Ammon's horn (tissue), 1 donor: ENCODE data around the gene SLC39A5.
"Not testable (repeated sequence)": the region's sequence is repeated elsewhere in the genome, so short reads cannot be mapped to it uniquely, and the experiment has no call there.

ENCODE experiments used
- DNase-seq: peaks from one replicate; pipeline ENCODE4 v3.0.0-alpha.2; 2016; ENCODE audit warnings: low spot score

Gene SLC39A5

GRCh38 chr12:56247923-56248322, 18.1 kb downstream of the SLC39A5 start:
- DNase-seq: no peak

- DNase-seq: no peak
Measured at GRCh38 chr12:56248711-56249110, 18.9 kb downstream of the SLC39A5 start.

- DNase-seq: no peak
Measured at GRCh38 chr12:56252649-56253048, 22.8 kb downstream of the SLC39A5 start.

- no peak for DNase-seq
Measured at GRCh38 chr12:56253091-56253490, 23.2 kb downstream of the SLC39A5 start.

- no peak for DNase-seq
Measured at GRCh38 chr12:56255671-56256070, 25.8 kb downstream of the SLC39A5 start.

- DNase-seq: no peak
Measured at GRCh38 chr12:56256326-56256960, 26.6 kb downstream of the SLC39A5 start.

GRCh38 chr12:56257071-56257470, 27.2 kb downstream of the SLC39A5 start:
- DNase-seq: no peak

GRCh38 chr12:56257491-56258067, 27.7 kb downstream of the SLC39A5 start:
- DNase-seq: no peak

- DNase-seq: peak; percentile 83
Measured at GRCh38 chr12:56258068-56258819, 28.4 kb downstream of the SLC39A5 start, which contains the start of gene ANKRD52. Gene ANKRD52 (minus strand): TSS chr12:56258384. CDS start chr12:56258269, 115 bp downstream.

GRCh38 chr12:56258820-56259183, 29.0 kb downstream of the SLC39A5 start:
- DNase-seq: no peak

GRCh38 chr12:56260380-56260779, 30.5 kb downstream of the SLC39A5 start:
- DNase-seq: no peak

- no peak for DNase-seq
Measured at GRCh38 chr12:56260921-56261320, 31.1 kb downstream of the SLC39A5 start.

GRCh38 chr12:56261503-56262232, 31.8 kb downstream of the SLC39A5 start:
- no peak for DNase-seq

GRCh38 chr12:56262955-56263354, 33.1 kb downstream of the SLC39A5 start:
- DNase-seq: not testable (repeated sequence)

- not testable (repeated sequence) for DNase-seq
Measured at GRCh38 chr12:56266068-56266692, 36.3 kb downstream of the SLC39A5 start.

- DNase-seq: peak; percentile 95
Measured at GRCh38 chr12:56266693-56267442, 37.0 kb downstream of the SLC39A5 start, which contains the start of gene COQ10A. Gene COQ10A (plus strand): TSS chr12:56266942. CDS start chr12:56267119, 177 bp downstream.

- no peak for DNase-seq
Measured at GRCh38 chr12:56267443-56268071, 37.7 kb downstream of the SLC39A5 start.

- no peak for DNase-seq
Measured at GRCh38 chr12:56271031-56271430, 41.2 kb downstream of the SLC39A5 start.

GRCh38 chr12:56272468-56272867, 42.6 kb downstream of the SLC39A5 start:
- not testable (repeated sequence) for DNase-seq

GRCh38 chr12:56274299-56274698, 44.4 kb downstream of the SLC39A5 start:
- DNase-seq: no peak

GRCh38 chr12:56278905-56279304, 49.1 kb downstream of the SLC39A5 start:
- no peak for DNase-seq
